H9 (cell line): ENCODE measurements around the gene LIMA1. TPM values are rescaled to one million over a fixed set of nuclear protein-coding genes. Genes with fewer than 3 reads are reported as not detected.

ENCODE experiments used
- DNase-seq: peaks from one replicate; pipeline ENCODE4 v3.0.0-alpha.2; 2017
- H2AFZ ChIP-seq: one replicate; pipeline ENCODE4 v1.6.1; 2013; ENCODE audit warnings: mild to moderate bottlenecking, low read length, control low read depth, moderate library complexity
- H2AK5ac ChIP-seq: 2 replicates; pipeline ENCODE4 v1.6.1; 2013; ENCODE audit warnings: low read length, control low read depth, mixed read lengths; ENCODE audit not compliant: insufficient read length
- H2BK120ac ChIP-seq: one replicate; pipeline ENCODE4 v1.6.1; 2013; ENCODE audit warnings: low read depth, mild to moderate bottlenecking, low read length, control low read depth, inconsistent platforms; ENCODE audit not compliant: poor library complexity, severe bottlenecking
- H2BK12ac ChIP-seq: 2 replicates; pipeline ENCODE4 v1.6.1; 2013; ENCODE audit warnings: low read length, control low read depth, mixed read lengths, low read depth; ENCODE audit not compliant: insufficient read length
- H2BK15ac ChIP-seq: 2 replicates; pipeline ENCODE4 v1.6.1; 2013; ENCODE audit warnings: low read depth, low read length, control low read depth
- H2BK20ac ChIP-seq: one replicate; pipeline ENCODE4 v1.6.1; 2013; ENCODE audit warnings: low read depth, mild to moderate bottlenecking, low read length, control low read depth, inconsistent platforms; ENCODE audit not compliant: poor library complexity, severe bottlenecking
- H2BK5ac ChIP-seq: 2 replicates; pipeline ENCODE4 v1.6.1; 2013; ENCODE audit warnings: low read length, control low read depth, mixed read lengths; ENCODE audit not compliant: insufficient read length
- H3K14ac ChIP-seq: 2 replicates; pipeline ENCODE4 v1.6.1; 2013; ENCODE audit warnings: low read length, control low read depth; ENCODE audit not compliant: insufficient read depth
- H3K18ac ChIP-seq: 2 replicates; pipeline ENCODE4 v1.6.1; 2013; ENCODE audit warnings: low read depth, mild to moderate bottlenecking, mixed read lengths, low read length, control low read depth; ENCODE audit not compliant: insufficient read length
- H3K23ac ChIP-seq: 2 replicates; pipeline ENCODE4 v1.6.1; 2013; ENCODE audit warnings: low read length, control low read depth, mixed read lengths, low read depth; ENCODE audit not compliant: insufficient read length
- H3K23me2 ChIP-seq: 2 replicates; pipeline ENCODE4 v1.6.1; 2013; ENCODE audit warnings: low read depth, mild to moderate bottlenecking, mixed read lengths, low read length, control low read depth; ENCODE audit not compliant: insufficient read length, poor library complexity, severe bottlenecking
- H3K27ac ChIP-seq: 2 replicates; pipeline ENCODE4 v1.5.1; 2013; ENCODE audit warnings: low read length, control low read depth, mixed read lengths, low read depth; ENCODE audit not compliant: insufficient read length
- H3K27me3 ChIP-seq: 2 replicates; pipeline ENCODE4 v1.6.1; 2013; ENCODE audit warnings: low read length, control low read depth, inconsistent platforms; ENCODE audit not compliant: insufficient read depth
- H3K4ac ChIP-seq: 2 replicates; pipeline ENCODE4 v1.6.1; 2013; ENCODE audit warnings: low read depth, mild to moderate bottlenecking, control low read depth, inconsistent platforms, low read length, moderate library complexity
- H3K4me1 ChIP-seq: 2 replicates; pipeline ENCODE4 v1.6.1; 2013; ENCODE audit warnings: low read length, control low read depth, inconsistent platforms; ENCODE audit not compliant: insufficient read depth
- H3K4me2 ChIP-seq: 2 replicates; pipeline ENCODE4 v1.6.1; 2013; ENCODE audit warnings: low read length, control low read depth, mixed read lengths; ENCODE audit not compliant: insufficient read length, insufficient read depth
- H3K56ac ChIP-seq: 2 replicates; pipeline ENCODE4 v1.6.1; 2013; ENCODE audit warnings: low read depth, mild to moderate bottlenecking, mixed read lengths, low read length, control low read depth; ENCODE audit not compliant: insufficient read length
- H3K79me1 ChIP-seq: 2 replicates; pipeline ENCODE4 v1.6.1; 2013; ENCODE audit warnings: low read depth, mild to moderate bottlenecking, moderate library complexity, low read length, control low read depth, inconsistent platforms; ENCODE audit not compliant: insufficient read depth, poor library complexity, severe bottlenecking
- H3K79me2 ChIP-seq: 2 replicates; pipeline ENCODE4 v1.6.1; 2013; ENCODE audit warnings: low read length, control low read depth, inconsistent platforms; ENCODE audit not compliant: insufficient read depth
- H3K9ac ChIP-seq: 2 replicates; pipeline ENCODE4 v1.6.1; 2013; ENCODE audit warnings: low read length, control low read depth, mixed read lengths; ENCODE audit not compliant: insufficient read length; ENCODE audit errors: extremely low read depth
- H3K9me3 ChIP-seq: one replicate; pipeline ENCODE4 v1.6.1; 2013; ENCODE audit warnings: low read depth, low read length, inconsistent platforms; ENCODE audit not compliant: control insufficient read depth
- H3T11ph ChIP-seq: one replicate; pipeline ENCODE4 v1.6.1; 2013; ENCODE audit warnings: mild to moderate bottlenecking, low read length, control low read depth, inconsistent platforms
- H4K20me1 ChIP-seq: one replicate; pipeline ENCODE4 v1.6.1; 2013; ENCODE audit not compliant: control insufficient read depth, insufficient read length, insufficient read depth
- H4K5ac ChIP-seq: 2 replicates; pipeline ENCODE4 v1.6.1; 2013; ENCODE audit warnings: low read depth, mild to moderate bottlenecking, mixed read lengths, low read length, control low read depth; ENCODE audit not compliant: insufficient read length
- H4K8ac ChIP-seq: replicated peaks from 2 replicates; pipeline ENCODE4 v1.6.1; 2013; ENCODE audit warnings: low read length, control low read depth, mixed read lengths, low read depth; ENCODE audit not compliant: insufficient read length
- H4K91ac ChIP-seq: 2 replicates; pipeline ENCODE4 v1.6.1; 2013; ENCODE audit warnings: low read depth, mild to moderate bottlenecking, moderate library complexity, mixed read lengths, low read length, control low read depth; ENCODE audit not compliant: insufficient read length
- H3K27ac Mint-ChIP-seq, 3 experiments: 2 replicates in 2 of 3; 3 replicates in 1 of 3; pipeline ENCODE4 v1.8.0; 2020 to 2021; ENCODE audit warnings: mixed read lengths in 3 of 3, mild to moderate bottlenecking in 1 of 3, moderate library complexity in 1 of 3
- H3K27me3 Mint-ChIP-seq: 2 replicates; pipeline ENCODE4 v1.8.0; 2021; ENCODE audit warnings: low read depth, mild to moderate bottlenecking, moderate library complexity, mixed read lengths
- H3K36me3 Mint-ChIP-seq, 3 experiments: 2 replicates in 2 of 3; 3 replicates in 1 of 3; pipeline ENCODE4 v1.8.0; 2020 to 2021; ENCODE audit warnings: low read depth in 3 of 3, mixed read lengths in 3 of 3; ENCODE audit not compliant: insufficient read depth in 1 of 3
- H3K4me1 Mint-ChIP-seq, 2 experiments: 2 replicates each; pipeline ENCODE4 v1.8.0; 2020; ENCODE audit warnings: mixed read lengths in 2 of 2
- H3K4me3 Mint-ChIP-seq, 2 experiments: 2 replicates in 1 of 2; 3 replicates in 1 of 2; pipeline ENCODE4 v1.8.0; 2020 to 2021; ENCODE audit warnings: mild to moderate bottlenecking in 2 of 2, mixed read lengths in 2 of 2, moderate library complexity in 1 of 2
- H3K9me3 Mint-ChIP-seq, 2 experiments: 2 replicates in 1 of 2; 3 replicates in 1 of 2; pipeline ENCODE4 v1.8.0; 2020; ENCODE audit warnings: mild to moderate bottlenecking in 2 of 2, mixed read lengths in 2 of 2, moderate library complexity in 1 of 2
- WGBS: extraction: QIAGEN DNeasy Blood & Tissue Kit; methylation state at CpG from one replicate; pipeline ENCODE4 v1.1.7; 2013; ENCODE audit warnings: missing lambda C conversion rate, low lambda C conversion rate, mixed read lengths; ENCODE audit not compliant: insufficient read length; ENCODE audit errors: extremely low coverage; 5-methylcytosine and 5-hydroxymethylcytosine counted together
- total RNA-seq: library from RNA; stranded (reverse); gene quantifications from 2 replicates; pipeline ENCODE4 v1.2.1, GENCODE V29; 2021
- TF ChIP-seq, protein P1 (sequence below): fragments of 200-600 bp; sonication (generic); conservative IDR thresholded peaks from 3 replicates; pipeline ENCODE4 v1.8.0; 2021; ENCODE audit warnings: antibody characterized with exemption, mild to moderate bottlenecking

The LIMA1 gene
- total RNA-seq, 1 experiment from 2014 or later = 40.8 TPM

GRCh38 chr12:50157259-50157658 lies 126.1 kb downstream of the LIMA1 start:
- no CpG with 5 or more reads among the region's 2 CpGs for WGBS
- Histone ChIP-seq H2BK20ac (no peak overlapping the region), H2AFZ (no peak overlapping the region), H3K23me2 (no peaks in the 10 kb centered on the region), H3K27ac (no peak overlapping the region), H3K79me2 (peaks cover 6% of the 10 kb centered on the region; the same call in 1 of the 2 replicates), H3K4ac (no peak overlapping the region), H3K27me3 (no peaks in the 10 kb centered on the region), H4K8ac (no peak overlapping the region), H3K9ac (no peak overlapping the region), H2BK5ac (no peak overlapping the region), H2BK15ac (no peak overlapping the region), H3K23ac (no peak overlapping the region), H3K4me1 (no peaks in the 10 kb centered on the region), H4K91ac (no peak overlapping the region), H2BK120ac (no peak overlapping the region), H2AK5ac (no peak overlapping the region), H3K14ac (no peak overlapping the region), H4K20me1 (no peaks in the 10 kb centered on the region), H2BK12ac (no peak overlapping the region), H3K79me1 (no peaks in the 10 kb centered on the region), H3T11ph (no peak overlapping the region), H3K18ac (no peak overlapping the region), H3K4me2 (no peak overlapping the region), H3K56ac (no peak overlapping the region), H3K9me3 (no peaks in the 10 kb centered on the region), H4K5ac (no peak overlapping the region)
- no peak overlapping the region for H3K4me3 Mint-ChIP-seq
- no peak for DNase-seq
- H3K4me1 Mint-ChIP-seq = no peaks in the 10 kb centered on the region
- H3K27me3 Mint-ChIP-seq = no peaks in the 10 kb centered on the region
- TF ChIP-seq, protein P1, sequence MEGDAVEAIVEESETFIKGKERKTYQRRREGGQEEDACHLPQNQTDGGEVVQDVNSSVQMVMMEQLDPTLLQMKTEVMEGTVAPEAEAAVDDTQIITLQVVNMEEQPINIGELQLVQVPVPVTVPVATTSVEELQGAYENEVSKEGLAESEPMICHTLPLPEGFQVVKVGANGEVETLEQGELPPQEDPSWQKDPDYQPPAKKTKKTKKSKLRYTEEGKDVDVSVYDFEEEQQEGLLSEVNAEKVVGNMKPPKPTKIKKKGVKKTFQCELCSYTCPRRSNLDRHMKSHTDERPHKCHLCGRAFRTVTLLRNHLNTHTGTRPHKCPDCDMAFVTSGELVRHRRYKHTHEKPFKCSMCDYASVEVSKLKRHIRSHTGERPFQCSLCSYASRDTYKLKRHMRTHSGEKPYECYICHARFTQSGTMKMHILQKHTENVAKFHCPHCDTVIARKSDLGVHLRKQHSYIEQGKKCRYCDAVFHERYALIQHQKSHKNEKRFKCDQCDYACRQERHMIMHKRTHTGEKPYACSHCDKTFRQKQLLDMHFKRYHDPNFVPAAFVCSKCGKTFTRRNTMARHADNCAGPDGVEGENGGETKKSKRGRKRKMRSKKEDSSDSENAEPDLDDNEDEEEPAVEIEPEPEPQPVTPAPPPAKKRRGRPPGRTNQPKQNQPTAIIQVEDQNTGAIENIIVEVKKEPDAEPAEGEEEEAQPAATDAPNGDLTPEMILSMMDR = no peak
- no peaks in the 10 kb centered on the region for H3K9me3 Mint-ChIP-seq
- no peak overlapping the region; a peak in 1 of 7 replicates for H3K27ac Mint-ChIP-seq
- peaks cover 11 to 14% (median 12%) of the 10 kb centered on the region in 3 experiments for H3K36me3 Mint-ChIP-seq
